NCI-H2196 (cell line): Measurements from ENCODE around the gene TMEM255B.
A peak's percentile ranks its signal among the peaks of the same experiment; 100 is the strongest.
"Not testable (repeated sequence)": the region's sequence is repeated elsewhere in the genome, so short reads cannot be mapped to it uniquely, and the experiment has no call there.

Source experiments
- DNase-seq: peaks from one replicate; lab custom pipeline; 2025; ENCODE audit not compliant: unreplicated experiment; lab: John Stamatoyannopoulos, UW

Gene TMEM255B

DNA sequence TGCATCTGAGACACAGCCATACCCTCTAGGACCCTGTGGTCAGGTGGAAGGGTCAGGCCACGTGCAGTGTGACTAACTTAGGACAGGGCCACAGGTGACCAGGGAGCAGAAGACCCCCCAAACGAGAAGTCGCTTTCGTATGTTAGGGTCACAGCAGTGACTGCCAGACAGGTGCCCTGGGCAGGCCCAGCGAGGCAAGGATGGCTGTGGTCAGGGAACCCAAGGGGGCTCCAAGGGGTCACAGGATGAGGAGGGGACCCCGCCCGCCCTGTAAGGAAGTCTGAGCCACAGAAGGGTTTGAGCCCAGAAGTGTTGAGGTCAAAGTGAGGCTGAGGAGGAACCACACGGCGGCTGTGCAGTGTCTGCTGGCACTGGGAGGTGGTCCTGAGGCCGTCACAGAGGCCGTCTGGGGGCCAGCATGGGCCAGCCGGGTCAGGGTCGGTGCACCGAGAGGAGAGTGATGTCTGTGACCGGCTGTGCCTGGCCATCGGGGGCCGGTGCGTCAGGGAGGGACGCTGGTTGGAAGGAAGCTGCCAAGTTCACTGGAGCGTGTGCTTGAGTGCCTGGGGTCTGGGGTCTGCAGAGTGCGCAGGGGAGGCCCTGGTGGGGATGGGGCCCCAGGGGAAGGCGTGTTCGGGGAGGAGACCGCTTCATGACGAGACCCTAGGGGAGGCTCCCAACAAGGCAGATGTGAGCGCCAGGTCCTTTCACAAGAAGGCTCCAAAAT lies 24.8 kb upstream of the TMEM255B start:
- DNase-seq = no peak

DNA sequence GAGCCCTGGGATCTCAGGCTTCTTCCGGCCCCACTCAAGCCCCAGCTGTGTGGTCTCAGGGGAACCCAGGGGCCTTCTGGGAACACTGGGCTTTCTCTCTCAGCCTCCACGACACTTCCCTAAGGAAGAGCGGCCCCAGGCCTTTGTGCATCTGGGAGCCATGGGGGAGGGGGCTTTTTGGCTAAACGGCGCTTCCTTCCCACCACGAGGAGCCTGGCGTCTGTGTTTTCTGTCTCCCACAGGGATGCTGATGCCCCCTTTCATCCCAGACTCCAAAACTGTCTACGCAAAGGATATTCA lies 24.2 kb upstream of the TMEM255B start:
- no peak for DNase-seq

DNA sequence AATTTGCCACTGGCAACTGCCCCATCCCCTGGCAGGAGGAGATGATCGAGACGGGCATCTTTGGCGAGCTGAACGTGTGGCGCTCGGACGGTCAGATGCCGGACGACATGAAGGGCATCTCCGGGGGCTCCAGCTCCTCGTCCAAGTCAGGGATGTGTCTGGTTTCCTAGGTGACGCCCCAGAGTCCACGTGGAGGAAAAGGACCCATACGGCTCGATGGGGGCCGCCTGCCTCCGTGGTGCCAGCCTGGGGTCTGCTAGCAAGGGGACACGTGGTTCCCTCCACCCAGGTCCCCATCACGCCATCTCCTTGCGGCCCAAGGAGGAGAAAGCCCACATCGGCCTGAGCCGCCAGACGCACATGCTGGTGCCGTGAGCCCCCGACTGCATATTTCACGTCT lies 23.8 kb upstream of the TMEM255B start:
- DNase-seq = no peak

DNA sequence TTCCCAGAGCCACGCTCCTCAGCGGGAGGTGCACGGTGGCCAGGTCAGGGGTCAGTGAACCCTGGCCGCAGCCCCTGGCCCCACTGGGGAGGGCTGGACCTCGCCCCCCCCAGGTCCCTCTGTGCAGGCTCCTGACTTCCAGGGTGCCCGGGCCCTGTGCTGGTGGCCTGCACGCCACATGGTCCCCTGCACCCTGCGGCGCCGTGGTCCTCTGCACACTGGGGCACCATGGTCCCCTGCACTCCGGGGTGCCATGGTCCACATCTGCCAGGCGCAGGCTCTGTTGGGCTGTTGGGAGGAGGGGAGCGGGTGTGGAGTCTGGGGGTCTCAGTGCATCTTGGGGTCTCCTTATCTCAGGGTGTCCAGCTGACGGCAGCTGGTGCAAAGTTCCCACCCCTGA lies 23.3 kb upstream of the TMEM255B start:
- no peak for DNase-seq

DNA sequence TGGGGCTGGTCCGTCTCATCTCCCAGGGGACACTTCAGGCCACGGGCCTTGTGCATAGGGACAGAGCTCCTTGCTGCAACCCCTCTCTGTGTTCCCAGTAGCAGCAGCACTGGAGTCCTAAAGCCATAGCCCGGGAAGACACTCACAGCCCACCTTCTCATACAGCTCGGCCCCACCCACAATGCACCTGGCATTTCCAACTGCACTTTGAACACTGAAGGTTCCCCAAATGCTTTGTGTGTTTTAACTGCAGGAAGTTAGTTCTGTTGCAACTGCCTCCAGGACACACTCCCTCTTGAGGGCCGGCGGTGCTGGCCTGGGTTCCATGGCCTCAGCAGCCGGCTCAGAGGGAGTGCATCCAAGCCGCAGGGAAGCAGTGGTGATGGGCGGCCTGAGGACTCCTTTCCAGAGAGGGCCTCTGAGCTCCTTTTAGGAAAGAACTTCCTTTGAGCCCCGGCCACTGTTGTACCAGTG lies 22.7 kb upstream of the TMEM255B start:
- no peak for DNase-seq

DNA sequence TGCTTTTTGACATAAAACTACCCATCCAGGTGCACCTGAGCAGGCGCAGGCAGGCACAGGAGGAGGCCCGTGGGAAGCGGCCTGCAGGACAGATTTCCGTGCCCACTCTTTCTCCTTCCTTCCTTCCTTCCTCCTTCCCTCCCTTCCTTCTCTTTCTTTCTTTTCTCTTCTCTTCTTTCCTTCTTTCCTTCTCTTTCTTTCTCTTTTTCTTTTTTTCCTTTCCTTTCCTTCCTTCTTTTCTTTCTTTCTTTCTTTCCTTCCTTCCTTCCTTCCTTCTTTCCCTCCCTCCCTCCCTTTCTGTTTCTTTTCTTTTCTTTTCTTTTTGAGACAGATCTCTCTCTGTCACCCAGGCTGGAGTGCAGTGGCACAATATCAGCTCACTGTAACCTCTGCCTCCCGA lies 21.2 kb upstream of the TMEM255B start:
- DNase-seq = no peak

DNA sequence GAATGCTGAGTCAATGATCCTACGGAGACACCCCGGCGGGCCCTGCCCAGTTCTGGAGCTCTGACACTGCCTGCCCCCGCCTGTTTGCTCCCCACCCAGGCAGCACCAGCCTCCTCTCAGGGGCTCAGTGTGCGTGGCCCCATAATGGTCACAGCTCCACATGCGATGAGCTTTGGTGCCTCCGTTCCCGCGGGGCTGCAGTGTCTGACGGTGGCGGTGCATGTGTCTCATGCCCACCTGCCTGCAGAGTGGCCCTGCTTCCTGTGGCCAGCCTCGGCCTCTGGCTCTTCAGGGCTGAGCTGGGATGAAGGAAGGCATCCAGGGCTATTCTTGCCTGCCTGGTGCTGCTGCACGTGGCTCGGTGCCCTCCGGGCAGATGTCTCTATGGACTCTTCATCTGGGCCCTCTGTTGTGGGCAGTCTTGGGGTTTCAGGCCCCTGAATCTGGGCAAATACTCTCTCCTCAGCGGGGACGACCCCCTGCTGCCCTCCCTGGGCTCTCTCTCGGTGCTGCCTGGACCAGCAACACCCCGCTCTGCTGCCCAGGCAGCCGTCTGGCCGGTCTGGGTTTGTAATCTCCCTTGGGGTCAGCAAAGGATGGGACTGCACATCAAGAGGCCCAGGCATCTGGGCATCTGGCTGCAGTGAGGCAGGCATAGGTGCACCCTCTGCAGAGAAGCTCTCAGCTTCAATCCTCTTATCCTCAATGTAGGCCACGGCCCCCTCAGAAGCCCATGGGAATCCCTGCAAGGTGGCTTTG lies 19.3 kb upstream of the TMEM255B start:
- DNase-seq = no peak

DNA sequence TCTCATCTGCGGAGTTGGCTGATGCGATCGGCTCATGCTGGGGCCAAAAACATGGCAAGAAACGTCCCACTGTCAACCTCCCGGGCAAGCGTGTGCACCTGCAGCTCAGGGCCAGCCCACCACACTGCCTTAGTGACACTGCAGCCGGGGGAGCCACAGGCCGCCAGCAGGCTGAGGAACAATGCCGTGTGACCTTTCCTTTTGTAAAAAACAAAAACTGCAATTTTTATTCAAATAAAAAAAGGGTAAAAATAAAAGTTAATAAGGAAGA lies 18.8 kb upstream of the TMEM255B start:
- DNase-seq = no peak

DNA sequence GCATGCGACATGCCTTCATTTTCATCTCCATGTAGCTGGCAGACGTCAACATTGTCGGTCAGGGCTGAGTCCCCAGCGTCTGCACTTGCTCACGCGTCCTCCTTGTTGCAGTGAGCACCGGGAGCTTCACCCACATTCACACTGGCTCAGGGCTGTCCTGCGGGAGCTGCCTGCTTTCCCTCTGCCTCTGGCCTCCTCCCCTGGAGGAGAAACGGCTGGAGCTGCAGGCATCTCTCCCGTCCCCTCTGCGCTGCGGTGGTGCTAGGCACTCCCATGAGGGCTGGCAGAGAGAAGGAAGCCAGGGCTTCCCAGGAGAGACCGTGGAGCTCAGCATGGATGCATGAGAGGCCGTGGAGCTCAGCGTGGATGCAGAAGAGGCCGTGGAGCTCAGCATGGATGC lies 18.4 kb upstream of the TMEM255B start:
- no peak for DNase-seq

DNA sequence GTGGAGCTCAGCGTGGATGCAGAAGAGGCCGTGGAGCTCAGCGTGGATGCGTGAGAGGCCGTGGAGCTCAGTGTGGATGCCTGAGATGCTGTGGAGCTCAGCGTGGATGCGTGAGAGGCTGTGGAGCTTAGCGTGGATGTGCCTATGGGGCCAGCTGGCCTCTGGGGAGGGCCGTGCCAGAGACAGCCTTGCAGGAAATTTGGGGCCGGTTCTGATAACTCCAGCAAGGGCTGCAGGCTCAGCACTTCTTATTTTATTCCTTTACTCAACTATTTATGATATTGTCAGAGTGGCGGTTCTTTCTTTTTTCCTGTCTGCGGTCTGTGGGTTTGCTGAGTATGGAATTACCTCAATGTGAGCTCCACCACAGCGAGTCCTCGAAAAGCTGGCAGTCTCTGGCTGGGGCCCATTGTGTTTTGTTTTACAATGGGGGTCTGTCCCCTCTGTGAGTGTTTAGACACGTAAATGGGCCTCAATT lies 17.8 kb upstream of the TMEM255B start:
- no peak for DNase-seq

DNA sequence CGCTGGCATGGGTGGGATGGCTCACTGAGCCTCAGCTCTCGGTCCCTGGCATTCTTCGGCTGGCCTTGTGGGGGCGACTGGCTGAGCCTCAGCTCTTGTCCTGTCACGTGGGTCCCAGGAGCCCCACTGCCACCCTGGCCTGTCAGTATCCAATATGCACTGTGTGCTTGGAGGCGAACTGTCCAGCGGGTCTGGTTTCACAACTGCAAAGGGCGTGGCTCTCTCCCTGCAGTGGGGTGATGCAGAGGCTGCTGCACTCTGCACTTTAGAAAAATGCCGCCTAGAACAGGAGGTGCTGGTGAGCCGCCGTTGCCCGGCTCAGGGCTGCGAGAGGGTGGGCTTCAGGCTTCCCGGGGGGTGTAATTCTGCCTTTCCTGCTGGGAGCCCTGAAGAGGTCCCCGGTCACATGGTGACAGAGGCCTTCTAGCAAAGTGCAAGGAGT lies 17.0 kb upstream of the TMEM255B start:
- DNase-seq = peak; percentile 21

DNA sequence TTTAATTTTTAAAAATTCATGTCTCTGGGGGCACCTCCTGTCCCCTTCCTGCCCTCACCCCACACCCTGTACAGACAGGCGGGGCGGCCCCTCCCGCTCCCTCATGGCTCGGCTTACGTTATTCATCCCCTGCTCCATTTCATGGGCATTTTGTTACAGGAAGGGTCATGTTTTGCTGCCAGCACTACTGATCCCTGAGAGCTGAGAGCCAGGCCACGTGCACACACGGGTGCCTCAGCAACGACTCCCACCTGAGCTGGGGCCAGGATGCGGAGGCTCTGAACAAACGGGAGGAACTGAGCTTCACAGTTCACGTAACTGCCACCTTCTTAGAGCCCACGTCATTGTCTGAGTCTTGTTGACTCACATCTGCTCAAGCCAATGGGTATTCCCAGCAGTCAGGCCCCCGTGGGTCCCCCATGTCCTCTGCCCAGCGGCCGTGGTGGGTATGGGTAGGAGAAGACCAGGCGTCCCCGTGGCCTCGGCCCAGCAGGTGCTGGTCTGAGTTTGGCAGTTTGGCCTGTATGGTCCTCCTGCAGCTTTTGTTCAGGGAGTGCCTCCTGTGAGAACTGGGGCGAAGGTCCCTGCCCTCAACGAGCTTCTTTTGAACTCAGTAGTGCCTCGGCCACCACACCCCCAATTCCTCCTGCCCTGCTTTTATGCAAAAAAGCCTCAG lies 16.4 kb upstream of the TMEM255B start:
- peak; percentile 21 for DNase-seq

DNA sequence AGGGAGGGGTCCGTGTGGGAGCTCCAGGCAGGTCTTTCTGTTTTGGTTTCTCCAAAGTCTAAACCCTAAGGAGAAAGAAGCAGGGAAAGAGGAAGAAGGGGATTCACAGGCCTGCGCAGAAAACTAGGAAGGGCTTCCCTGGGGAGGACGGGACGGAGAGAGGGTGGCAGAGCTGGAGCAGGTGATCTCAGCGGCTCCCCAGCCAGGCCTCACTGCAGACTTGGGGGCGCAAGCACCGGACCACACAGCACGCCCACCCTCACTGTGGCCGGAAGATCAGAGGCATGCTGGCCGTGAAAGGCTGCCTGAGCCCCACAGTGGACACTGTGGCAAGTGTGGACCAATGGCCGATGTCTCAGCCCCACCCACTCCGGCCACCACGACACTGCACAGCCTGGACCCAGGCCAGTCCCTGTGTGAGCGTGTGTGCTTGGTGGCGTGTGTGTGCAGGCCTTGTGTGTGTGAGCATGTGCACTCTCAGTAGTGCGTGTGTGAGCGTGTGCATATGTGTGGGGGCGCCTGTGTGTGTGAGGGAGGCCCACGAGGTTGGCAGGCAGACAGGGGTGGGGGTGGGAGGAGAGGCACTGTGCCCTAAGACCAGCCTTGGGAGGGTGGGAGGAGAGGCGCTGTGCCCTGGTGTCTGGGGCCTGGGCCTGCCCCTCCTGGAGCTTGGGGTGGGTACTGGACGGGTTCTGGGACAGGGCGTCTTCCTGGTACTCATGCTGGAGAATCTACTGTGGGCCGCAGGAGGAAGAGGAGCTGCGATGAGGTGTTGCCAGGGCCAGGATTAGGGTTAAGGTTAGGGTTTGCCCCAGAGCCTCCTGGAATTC lies 15.4 kb upstream of the TMEM255B start:
- DNase-seq = no peak

DNA sequence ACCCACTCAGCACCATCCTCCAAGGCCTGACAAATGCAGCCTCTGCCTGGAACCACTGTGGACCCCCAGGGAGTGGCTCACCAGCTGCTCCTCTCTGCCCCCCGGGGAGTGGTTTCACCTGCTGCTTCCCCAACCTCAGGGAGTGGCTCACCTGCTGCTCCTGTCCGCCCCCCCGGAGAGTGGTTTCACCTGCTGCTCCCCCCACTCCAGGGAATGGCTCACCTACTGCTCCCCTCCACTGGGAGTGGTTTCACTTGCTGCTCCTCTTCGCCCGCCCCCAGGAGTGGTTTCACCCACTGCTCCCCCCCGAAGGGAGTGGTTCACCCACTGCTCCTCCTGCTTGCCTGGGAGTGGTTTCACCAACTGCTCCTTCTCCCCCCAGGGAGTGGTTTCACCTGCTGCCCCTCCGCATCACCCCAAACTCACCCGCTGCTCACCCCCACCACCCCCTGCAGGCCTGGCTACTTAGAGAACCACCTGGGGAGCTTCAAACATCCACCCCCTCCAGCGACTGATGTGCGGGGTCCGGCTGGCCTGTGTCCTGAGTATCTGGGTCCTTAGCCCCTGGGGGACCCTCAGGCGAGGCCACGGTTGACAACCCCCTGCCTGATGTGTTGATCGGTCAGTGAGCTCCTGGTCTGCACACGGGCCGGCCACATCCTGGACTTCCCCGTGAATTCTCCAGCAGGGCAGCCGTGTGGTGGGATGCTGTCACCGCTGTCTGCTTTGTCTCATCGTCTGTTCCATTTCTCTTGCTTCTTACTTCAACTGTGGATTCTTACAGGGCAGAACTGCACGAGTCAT lies 14.6 kb upstream of the TMEM255B start:
- peak; percentile 35 for DNase-seq

DNA sequence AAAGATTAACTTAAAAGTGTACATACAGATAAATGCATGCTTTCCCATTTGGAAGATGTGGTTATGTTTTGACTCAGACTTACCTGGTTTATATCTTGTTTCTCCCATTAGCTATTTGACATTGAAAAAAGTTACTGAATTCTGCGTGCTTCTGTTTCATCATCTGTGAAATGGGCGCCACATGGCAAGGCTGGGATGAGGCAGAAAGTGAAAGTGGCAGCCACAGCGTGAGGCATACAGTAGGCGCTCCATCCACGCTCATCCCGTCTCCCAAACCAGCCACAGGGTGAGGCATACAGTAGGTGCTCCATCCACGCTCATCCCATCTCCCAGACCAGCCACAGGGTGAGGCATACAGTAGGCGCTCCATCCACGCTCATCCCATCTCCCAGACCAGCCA lies 14.0 kb upstream of the TMEM255B start:
- DNase-seq = no peak

DNA sequence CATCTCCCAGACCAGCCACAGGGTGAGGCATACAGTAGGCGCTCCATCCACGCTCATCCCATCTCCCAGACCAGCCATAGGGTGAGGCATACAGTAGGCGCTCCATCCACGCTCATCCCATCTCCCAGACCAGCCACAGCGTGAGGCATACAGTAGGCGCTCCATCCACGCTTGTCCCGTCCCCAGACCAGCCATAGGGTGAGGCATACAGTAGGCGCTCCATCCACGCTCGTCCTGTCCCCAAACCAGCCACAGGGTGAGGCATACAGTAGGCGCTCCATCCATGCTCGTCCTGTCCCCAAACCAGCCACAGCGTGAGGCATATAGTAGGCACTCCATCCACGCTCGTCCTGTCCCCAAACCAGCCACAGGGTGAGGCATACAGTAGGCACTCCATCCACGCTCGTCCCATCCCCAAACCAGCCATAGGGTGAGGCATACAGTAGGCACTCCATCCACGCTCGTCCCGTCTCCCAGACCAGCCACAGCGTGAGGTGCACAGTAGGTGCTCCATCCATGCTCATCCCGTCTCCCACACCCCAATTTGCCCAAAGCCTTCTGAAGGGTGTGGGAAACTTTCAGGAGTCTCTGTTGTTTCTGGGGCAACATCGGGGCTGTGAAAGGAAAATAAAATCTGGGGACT lies 13.4 kb upstream of the TMEM255B start:
- not testable (repeated sequence) for DNase-seq

DNA sequence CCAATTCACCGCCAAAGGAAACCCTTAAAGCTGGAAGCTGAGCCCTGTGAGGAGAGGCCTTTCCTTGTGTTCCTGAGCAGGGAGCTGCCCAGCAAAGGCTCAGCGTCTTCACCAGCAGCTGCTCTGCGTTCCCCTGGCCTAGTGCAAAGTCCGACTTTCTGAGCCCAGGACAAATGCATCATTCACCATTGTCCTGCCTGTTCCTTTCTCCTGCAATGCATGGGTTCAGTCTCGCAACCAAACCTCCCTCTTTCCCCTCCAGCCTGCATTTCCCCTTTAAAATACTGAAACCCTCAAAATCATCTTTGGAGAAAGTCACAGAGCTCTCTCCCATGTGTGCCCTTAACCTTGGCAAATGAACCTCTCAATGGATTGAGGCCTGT lies 12.9 kb upstream of the TMEM255B start:
- no peak for DNase-seq

DNA sequence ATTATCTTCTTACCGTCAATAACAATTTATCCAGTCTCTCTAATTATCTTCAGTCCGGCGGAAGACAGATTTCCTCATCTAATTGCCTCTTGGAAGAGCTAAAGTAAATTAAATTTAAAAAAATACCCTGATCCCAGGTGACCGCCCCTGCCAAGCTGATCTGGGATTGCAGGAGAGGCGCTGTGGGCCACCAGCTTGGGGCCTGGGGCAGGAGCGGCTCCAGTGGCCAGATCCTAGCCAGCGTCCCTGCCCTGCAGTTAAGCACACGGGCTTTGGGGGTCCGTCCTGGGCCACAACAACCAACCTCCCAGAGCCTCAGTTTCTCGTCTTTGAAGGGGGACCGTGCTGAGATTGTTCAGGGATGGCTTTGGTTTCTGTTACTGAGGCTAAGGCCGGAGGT lies 12.4 kb upstream of the TMEM255B start:
- no peak for DNase-seq

DNA sequence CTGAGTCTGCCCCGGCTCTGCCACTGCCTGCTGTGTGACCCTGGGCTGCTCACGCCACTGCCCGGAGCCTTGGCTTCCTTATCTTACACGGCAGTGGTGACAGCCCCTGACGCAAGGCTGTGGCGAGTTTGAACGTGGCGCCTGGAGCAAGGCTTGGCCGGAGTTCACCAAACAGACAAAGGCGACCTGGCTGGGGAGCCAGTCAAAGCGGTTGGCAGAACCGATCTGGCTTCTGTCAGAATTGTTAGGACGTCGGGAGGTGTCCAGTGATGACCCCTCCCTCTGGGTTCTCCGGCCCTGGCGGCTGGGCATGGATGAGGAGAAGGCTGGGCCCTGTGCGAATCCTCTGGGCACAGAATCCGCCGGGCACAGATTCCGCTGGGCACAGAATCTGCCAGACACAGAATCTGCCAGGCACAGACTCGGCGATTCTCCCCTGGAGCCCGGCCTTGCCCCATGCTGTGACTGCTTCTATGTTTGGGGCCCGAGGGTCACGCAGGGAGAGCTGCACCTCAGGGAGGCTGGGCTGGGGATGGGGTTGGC lies 11.7 kb upstream of the TMEM255B start:
- DNase-seq = no peak
